Neural crest cell (in vitro differentiated cells): ENCODE measurements around the gene PIF1. TPM values are rescaled to one million over a fixed set of nuclear protein-coding genes. Genes with fewer than 3 reads are reported as not detected.

ENCODE experiments used
- total RNA-seq: library from RNA; stranded (reverse); gene quantifications from 2 replicates; pipeline ENCODE4 v1.2.1, GENCODE V29; 2021

The PIF1 gene
- total RNA-seq, 1 donor from 2014 or later: 62.7 TPM

Other genes with a start within 250 kb of the PIF1 start
- gene RBPMS2, start 50.1 kb downstream of the PIF1 start, total RNA-seq: 40.3 and 40.5 TPM in 2 replicates
- gene PLEKHO2, start 16.3 kb upstream of the PIF1 start, total RNA-seq: 18.2 and 18.9 TPM in 2 replicates
- gene ANKDD1A, start 86.3 kb upstream of the PIF1 start, total RNA-seq: 4.4 and 4.6 TPM in 2 replicates
- gene SPG21, start 164.3 kb upstream of the PIF1 start, total RNA-seq: 71.8 and 73.5 TPM in 2 replicates
- 18.8 and 20.5 TPM in 2 replicates for gene MTFMT, start 204.0 kb upstream of the PIF1 start, total RNA-seq
- not detected in 2 replicates for gene SLC51B, start 219.7 kb upstream of the PIF1 start, total RNA-seq
- gene RASL12, start 242.3 kb upstream of the PIF1 start, total RNA-seq: 1.5 and 1.8 TPM in 2 replicates